CMK (cell line): Measurements from ENCODE around the gene UNC79.

ENCODE experiments used
- DNase-seq: peaks from one replicate; pipeline ENCODE4 v3.0.0-alpha.2; 2010; ENCODE audit warnings: low read depth

The UNC79 gene

GRCh38 chr14:93548102-93548843, 117.5 kb downstream of the UNC79 start:
- no peak for DNase-seq

- no peak for DNase-seq
These were observed 118.9 kb downstream of the UNC79 start for GRCh38 chr14:93549595-93549994.

- DNase-seq, result no peak
These were observed 134.2 kb downstream of the UNC79 start for GRCh38 chr14:93564918-93565317.

- DNase-seq, result no peak
These were observed 135.4 kb downstream of the UNC79 start for GRCh38 chr14:93566065-93566693.

GRCh38 chr14:93571275-93571674, 140.5 kb downstream of the UNC79 start:
- DNase-seq, result no peak

GRCh38 chr14:93579178-93579577, 148.4 kb downstream of the UNC79 start:
- DNase-seq, result no peak

GRCh38 chr14:93582516-93582915, 151.8 kb downstream of the UNC79 start:
- no peak for DNase-seq

- no peak for DNase-seq
These were observed 156.6 kb downstream of the UNC79 start for GRCh38 chr14:93587330-93587729.

- no peak for DNase-seq
These were observed 160.8 kb downstream of the UNC79 start for GRCh38 chr14:93591506-93591905.

- DNase-seq, result no peak
These were observed 162.0 kb downstream of the UNC79 start for GRCh38 chr14:93592786-93593185.

GRCh38 chr14:93606091-93606490, 175.4 kb downstream of the UNC79 start:
- DNase-seq, result no peak

- peak; percentile 15 for DNase-seq
These were observed 188.5 kb downstream of the UNC79 start for GRCh38 chr14:93619176-93619793.

- no peak for DNase-seq
These were observed 197.3 kb downstream of the UNC79 start for GRCh38 chr14:93628048-93628447.

GRCh38 chr14:93629643-93630042, 198.9 kb downstream of the UNC79 start:
- DNase-seq, result no peak

- no peak for DNase-seq
These were observed 208.1 kb downstream of the UNC79 start for GRCh38 chr14:93638790-93639189.

- no peak for DNase-seq
These were observed 212.4 kb downstream of the UNC79 start for GRCh38 chr14:93643127-93643526.

- DNase-seq, result no peak
These were observed 212.9 kb downstream of the UNC79 start for GRCh38 chr14:93643676-93644075.

GRCh38 chr14:93645200-93645599, 214.5 kb downstream of the UNC79 start:
- DNase-seq, result no peak

GRCh38 chr14:93648440-93649168, 217.9 kb downstream of the UNC79 start:
- no peak for DNase-seq

- no peak for DNase-seq
These were observed 223.9 kb downstream of the UNC79 start for GRCh38 chr14:93654599-93654998.

- DNase-seq, result no peak
These were observed 224.5 kb downstream of the UNC79 start for GRCh38 chr14:93655078-93655750.

GRCh38 chr14:93657875-93658274, 227.1 kb downstream of the UNC79 start:
- DNase-seq, result no peak
